ENCODE results near the gene EXTL1.
A peak's percentile ranks its signal among the peaks of the same experiment; 100 is the strongest.

The EXTL1 gene

GRCh38 chr1:25996966-25997827, 24.4 kb upstream of the EXTL1 start:
- H3K27ac ChIP-seq = peak overlapping the region; percentile 48 to 96 (median 85)

GRCh38 chr1:25997828-25998761, 23.5 kb upstream of the EXTL1 start, which contains the start of gene PAFAH2:
TSS of gene PAFAH2 (minus strand) at chr1:25998063. CDS start at chr1:25990816, 7,247 bp downstream.
- Histone ChIP-seq H3K27ac (peak within 1 kb of the TSS; percentile 48 to 96 (median 85)), H3K4me3 (peak within 1 kb of the TSS; percentile 54 to 72 (median 59))

More at GRCh38 chr1:25996966-25997827, 24.4 kb upstream of the EXTL1 start:
- H3K4me3 ChIP-seq = peak overlapping the region; percentile 54 to 72 (median 59)

DNA sequence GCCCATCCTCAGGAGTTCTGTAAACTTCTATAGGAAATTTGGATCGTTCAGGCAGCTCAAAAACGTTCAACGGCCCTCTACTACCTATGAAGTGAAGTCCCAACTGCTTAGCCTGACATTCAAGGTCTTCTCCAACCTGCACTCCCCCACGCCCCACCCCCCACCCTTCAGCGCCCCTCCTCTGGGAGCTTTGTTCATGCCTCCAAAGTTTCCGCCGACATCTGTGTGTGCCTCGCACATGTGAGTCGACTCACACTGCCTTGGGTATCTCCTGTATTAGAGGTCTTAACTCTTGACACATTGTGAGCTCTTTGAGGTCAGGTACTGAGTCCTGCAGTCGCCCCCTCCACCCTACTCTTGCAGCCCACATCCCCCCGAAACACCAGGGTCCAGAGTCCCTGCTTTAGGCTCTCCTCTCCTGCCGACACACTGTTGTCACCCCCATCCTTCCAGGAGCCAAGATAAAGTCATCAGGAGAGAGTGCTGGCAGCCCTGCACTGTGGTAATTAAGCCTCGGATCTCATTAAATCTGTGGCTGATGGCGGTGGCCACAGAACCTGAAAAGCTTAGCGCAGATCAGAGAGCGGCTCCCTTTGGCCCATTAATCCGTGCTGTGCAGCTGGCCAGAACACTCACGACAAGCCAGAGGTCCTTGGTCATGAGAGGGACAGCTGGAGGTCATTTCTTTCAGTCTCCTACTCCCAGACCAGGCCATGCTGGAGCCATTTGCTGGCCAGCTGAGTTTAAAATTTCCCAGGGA, 22.4 kb upstream of the EXTL1 start:
- H3K4me3 ChIP-seq = no peak overlapping the region

DNA sequence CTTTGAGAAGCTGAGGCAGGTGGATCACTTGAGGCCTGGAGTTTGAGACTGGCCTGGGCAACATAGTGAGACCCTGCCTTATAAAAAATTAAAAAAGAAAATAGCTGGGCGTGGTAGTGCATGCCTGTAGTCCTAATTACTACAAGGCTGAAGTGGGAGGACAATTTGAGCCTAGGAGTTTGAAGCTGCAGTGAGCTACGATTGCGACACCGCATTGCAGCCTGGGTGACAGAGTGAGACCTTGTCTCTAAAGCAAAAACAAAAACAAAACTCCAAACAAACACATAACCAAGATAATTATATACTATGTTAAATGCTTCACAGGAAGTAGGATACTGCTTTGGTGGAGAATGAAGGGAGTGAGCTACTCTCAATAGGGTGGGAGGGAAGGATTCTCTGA, 18.3 kb upstream of the EXTL1 start:
- no peak overlapping the region for H3K4me3 ChIP-seq
- no peak overlapping the region for H3K27ac ChIP-seq

More for the DNA sequence above, 22.4 kb upstream of the EXTL1 start:
- no peak overlapping the region for H3K27ac ChIP-seq

- Histone ChIP-seq H3K27ac (no peak overlapping the region), H3K4me3 (no peak overlapping the region)
These were observed 17.8 kb upstream of the EXTL1 start for GRCh38 chr1:26003756-26004155.

DNA sequence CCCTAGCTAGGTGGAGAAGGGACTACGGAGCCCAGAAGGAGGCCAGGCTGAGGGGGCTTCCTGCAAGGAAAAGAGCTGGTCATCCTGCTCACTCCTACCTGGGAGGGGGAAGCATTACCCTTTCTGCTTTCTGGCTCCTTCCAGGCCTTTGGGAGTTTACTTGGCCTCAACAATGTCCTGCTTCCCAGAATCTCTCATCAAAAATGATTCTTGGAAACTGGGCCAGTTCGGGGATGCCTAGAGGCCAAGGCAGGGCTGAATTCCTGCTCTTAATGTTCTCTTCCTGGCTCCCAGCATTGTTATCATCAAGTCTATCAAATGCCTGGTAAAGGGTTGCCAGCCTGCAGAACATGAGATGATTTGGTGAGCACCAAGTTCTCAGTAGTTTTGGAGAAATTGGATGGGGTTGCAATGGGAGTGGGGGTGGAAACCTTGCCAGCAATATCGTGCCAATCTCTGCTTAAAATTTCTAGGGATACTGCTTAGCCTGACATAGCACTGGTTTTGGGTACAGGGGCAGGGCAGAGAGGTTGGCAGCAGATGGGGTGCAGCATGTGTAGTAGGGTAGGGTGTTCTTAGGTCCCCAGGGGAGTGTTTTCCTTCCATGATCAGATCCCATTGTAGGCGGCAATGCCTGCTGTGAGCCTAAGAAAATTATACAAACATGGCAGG, 16.0 kb upstream of the EXTL1 start:
- no peak overlapping the region for H3K4me3 ChIP-seq
- H3K27ac ChIP-seq = peak overlapping the region in 3 of 21 experiments; percentile 7 to 44 (median 43)

DNA sequence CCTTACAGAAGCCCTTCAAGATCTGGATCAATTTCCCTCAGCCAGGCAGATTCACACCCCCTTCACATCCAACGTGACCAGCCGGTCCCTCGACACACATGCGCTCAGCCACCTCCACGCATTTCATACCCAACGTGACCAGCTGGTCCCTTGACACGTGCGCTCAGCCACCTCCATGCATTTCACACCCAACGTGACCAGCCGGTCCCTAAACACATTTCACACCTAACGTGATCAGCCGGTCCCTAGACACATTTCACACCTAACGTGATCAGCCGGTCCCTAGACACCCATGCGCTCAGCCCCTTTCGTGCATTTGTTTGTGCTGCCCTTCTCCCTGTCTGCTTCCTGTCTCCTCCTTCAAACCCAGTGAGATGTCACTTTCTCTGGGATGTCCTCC, 14.9 kb upstream of the EXTL1 start:
- Histone ChIP-seq H3K27ac (no peak overlapping the region), H3K4me3 (no peak overlapping the region)

DNA sequence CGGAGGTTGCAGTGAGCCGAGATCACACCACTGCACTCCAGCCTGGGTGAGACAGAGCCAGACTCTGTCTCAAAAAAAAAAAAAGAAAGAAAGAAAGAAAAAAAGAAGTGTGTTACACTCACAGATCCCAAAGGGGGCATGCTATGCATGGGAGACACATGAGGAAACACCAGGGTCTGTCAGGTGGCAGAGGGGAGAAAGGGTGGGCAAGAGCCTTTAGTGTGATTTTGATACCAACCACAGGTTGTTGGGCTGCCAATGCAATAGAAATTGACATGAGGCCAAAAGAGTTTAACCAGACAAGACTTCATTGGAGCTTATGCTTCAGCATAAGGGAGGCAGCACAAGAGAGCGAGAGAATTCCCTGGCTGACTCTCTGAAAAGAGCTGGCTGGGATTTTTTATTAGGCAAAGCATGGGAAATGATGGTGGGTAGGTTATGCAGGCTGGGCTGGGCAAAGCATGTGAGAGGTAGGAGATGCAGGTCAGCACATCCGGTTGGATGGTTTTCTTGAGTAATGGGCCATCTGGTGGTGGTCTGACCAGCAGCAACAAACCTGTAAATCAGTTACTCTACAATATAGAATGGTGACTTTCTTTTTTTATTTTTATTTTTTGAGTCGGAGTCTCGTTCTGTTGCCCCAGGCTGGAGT, 11.7 kb upstream of the EXTL1 start:
- Histone ChIP-seq H3K4me3 (no peak overlapping the region), H3K27ac (no peak overlapping the region)

- H3K4me3 ChIP-seq = no peak overlapping the region
- no peak overlapping the region for H3K27ac ChIP-seq
These were observed 10.8 kb upstream of the EXTL1 start for GRCh38 chr1:26010825-26011224.

- H3K27ac ChIP-seq = no peak overlapping the region
- H3K4me3 ChIP-seq = no peak overlapping the region
These were observed 8.7 kb upstream of the EXTL1 start for GRCh38 chr1:26012864-26013263.

DNA sequence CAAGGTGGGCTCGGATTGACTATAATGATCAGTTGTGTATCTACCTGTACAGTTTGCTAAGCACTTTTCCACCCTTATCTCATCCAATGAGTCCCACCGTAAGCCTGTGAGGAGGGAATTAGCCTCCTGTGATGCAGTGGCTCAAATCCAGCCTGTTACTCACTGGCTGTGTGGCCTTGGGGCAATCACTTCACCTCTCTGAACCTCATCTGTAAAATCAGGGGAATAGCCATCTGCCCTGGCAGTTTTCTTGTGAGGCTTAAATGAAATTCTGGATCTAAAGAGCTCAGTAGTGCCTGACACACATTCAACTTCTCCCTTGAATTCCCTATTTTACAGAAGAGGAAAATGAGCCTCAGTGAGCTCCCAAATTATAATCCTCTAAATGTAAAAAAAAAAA, 7.4 kb upstream of the EXTL1 start:
- H3K27ac ChIP-seq = no peak overlapping the region
- no peak overlapping the region for H3K4me3 ChIP-seq

DNA sequence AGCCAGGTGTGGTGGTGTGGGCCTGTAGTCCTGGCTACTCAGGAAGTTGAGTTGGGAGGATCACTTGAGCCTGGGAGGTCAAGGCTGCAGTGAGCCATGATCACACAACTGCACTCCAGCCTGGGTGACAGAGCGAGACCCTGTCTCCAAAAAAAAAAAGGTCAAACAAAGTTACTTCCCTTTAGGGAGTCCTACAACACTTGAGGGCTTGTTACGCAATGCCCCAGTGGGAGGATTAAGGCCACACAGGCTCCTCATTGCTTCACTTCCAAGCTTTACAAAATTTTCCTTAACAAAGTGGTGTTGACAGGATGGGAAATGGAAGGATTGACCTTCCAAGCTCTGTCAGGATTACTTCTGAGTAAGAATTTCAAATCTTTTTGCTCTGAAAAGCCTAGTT, 6.2 kb upstream of the EXTL1 start:
- H3K4me3 ChIP-seq = no peak overlapping the region
- no peak overlapping the region for H3K27ac ChIP-seq

- Histone ChIP-seq H3K4me3 (no peak overlapping the region), H3K27ac (no peak overlapping the region)
These were observed 5.2 kb upstream of the EXTL1 start for GRCh38 chr1:26016258-26016952.

DNA sequence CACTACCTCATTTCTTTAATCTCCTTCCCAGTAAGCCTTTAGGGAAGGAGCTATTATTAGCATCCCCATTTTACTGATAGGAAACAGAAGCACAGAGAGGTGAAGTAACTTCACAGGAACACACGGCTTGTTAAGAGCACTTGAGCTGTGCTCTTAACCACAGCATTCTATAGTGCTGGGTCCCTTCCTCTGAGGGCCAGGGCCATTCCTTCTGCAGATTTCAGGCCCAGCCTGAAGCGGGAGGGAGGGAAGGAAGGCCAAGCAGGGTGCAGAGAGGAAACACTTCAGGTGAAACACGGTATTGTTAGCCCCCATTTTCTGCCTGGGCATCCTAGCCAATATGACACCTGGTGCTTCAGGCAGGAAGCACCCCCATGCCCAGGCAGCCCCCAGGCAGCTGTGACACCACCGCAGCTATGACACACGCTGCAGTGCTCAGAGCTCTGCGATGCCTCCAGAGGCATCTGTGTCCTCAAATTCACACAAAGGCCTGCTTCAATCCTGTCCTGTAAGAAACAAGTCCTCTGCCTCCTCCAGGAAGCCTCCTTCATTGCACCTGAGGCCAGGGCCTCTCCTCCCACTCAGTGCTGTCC, 4.5 kb upstream of the EXTL1 start:
- no peak overlapping the region for H3K4me3 ChIP-seq
- H3K27ac ChIP-seq = no peak overlapping the region

DNA sequence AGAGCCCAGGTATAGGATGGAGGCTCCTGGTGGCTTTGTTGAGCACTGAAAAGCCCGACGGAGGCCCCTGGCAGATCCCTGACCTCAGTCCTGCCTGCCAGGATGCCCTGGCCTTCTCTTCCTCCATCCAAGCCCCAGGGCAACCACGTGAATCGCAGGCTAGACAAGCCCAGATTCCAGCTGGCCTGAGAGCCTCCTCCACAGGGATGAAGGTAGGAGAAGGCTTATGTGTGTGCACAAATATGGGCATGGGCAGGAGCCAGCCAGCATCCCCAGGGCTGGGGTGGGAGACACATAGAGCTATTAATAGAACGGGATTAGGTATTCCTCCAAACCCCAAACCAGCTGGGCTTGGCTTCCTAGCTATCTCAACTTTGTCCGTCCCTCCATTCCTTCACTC, 4.0 kb upstream of the EXTL1 start:
- no peak overlapping the region for H3K27ac ChIP-seq

GRCh38 chr1:26019641-26020315, 1.8 kb upstream of the EXTL1 start:
- no peak overlapping the region for H3K4me3 ChIP-seq
- no peak overlapping the region for H3K27ac ChIP-seq

More for the DNA sequence above, 4.0 kb upstream of the EXTL1 start:
- no peak overlapping the region for H3K4me3 ChIP-seq

DNA sequence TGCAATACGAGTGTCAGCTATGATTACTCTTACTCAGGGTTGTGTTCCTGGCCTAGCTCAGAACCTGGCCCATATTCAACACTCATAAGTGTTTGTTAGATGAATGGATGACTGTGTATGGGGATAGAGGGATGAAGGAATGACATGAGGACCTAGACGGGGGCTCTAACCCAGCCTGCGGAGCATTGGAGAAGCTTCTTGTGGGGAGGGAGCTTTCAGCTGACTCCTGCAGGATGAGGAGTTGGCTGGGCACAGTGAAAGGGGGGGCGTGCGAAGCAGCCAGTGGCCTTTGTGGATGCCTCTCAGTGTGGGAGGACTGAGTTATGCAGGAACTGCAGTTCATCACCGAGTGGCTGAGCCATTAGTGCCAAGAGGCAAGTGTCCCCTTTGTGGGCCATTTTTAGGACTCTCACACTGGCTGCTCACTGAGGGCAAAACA, 1.2 kb upstream of the EXTL1 start:
- no peak overlapping the region for H3K27ac ChIP-seq
- H3K4me3 ChIP-seq = no peak overlapping the region
